Measurements from ENCODE around the gene ATOX1. TPM values are rescaled to one million over a fixed set of nuclear protein-coding genes. Genes with fewer than 3 reads are reported as not detected.

The ATOX1 gene
- total and polyA plus RNA-seq, 2 of the 8 experiments (the other 6 are each of a cell fraction or from before 2014, with no cell fraction given) = 79.9 to 232 TPM

GRCh38 chr5:151739939-151740335 is 18.5 kb downstream of the ATOX1 start:
- Histone ChIP-seq H4K20me1 (replicated peaks in 1 of 2; ENCODE audit: control insufficient read depth in 1 of 2, insufficient read depth in 2 of 2, low read length in 2 of 2) (no peaks in the 10 kb centered on the region), H3K4ac (replicated peaks; ENCODE audit: insufficient read length, low read depth, low read length) (no peak overlapping the region), H3K27ac (ENCODE audit: low read depth, low read length) (peak overlapping the region; percentile 70), H4K8ac (ENCODE audit: extremely low read depth, insufficient read depth, low read length) (no peak overlapping the region), H2BK12ac (ENCODE audit: low read depth, low read length) (no peak overlapping the region; the same call in 1 of the 2 replicates), H3K4me1 (replicated peaks in 1 of 4; ENCODE audit: control insufficient read depth in 3 of 4, insufficient read depth in 4 of 4, low read length in 3 of 4) (peaks cover 6 to 10% (median 9%) of the 10 kb centered on the region in 4 experiments), H3K14ac (ENCODE audit: insufficient read length) (no peak overlapping the region), H4K91ac (replicated peaks; ENCODE audit: insufficient read length, low read length) (peak overlapping the region; percentile 37), H3K79me1 (ENCODE audit: low read depth, low read length) (no peaks in the 10 kb centered on the region), H3K56ac (replicated peaks; ENCODE audit: insufficient read length, low read depth, low read length) (no peak overlapping the region), H4K5ac (ENCODE audit: insufficient read length, low read depth, low read length) (no peak overlapping the region), H3K4me2 (ENCODE audit: insufficient read depth in 1 of 2, low read depth in 2 of 2, low read length in 2 of 2) (peak overlapping the region; percentile 44 to 63), H3K4me3 (ENCODE audit: extremely low read depth in 1 of 4, insufficient read depth in 2 of 4, low read depth in 3 of 4, low read length in 4 of 4) (peak overlapping the region in 1 of 4 experiments; percentile 27; a peak in 2 of 8 replicates), H3K23me2 (ENCODE audit: low read depth, low read length) (no peaks in the 10 kb centered on the region), H3K36me3 (ENCODE audit: control insufficient read depth in 2 of 4, insufficient read depth in 4 of 4, low read length in 3 of 4) (peaks cover 2 to 5% (median 2%) of the 10 kb centered on the region in 4 experiments; a peak in 4 of 8 replicates), H2BK20ac (ENCODE audit: low read length) (peak overlapping the region; percentile 8; the same call in 1 of the 2 replicates), H2BK15ac (ENCODE audit: low read length) (no peak overlapping the region), H3K79me2 (ENCODE audit: control insufficient read depth in 1 of 2, insufficient read depth in 2 of 2, low read length in 2 of 2) (no peaks in the 10 kb centered on the region), H2BK120ac (replicated peaks; ENCODE audit: low read depth, low read length) (peak overlapping the region; percentile 9), H3K27me3 (replicated peaks in 1 of 4; ENCODE audit: control insufficient read depth in 3 of 4, extremely low read depth in 1 of 4, insufficient read depth in 3 of 4, low read length in 3 of 4) (no peaks in the 10 kb centered on the region), H3K18ac (ENCODE audit: extremely low read depth, low read length) (no peak overlapping the region), H3K23ac (ENCODE audit: insufficient read length) (no peak overlapping the region), H2BK5ac (ENCODE audit: low read depth, low read length) (no peak overlapping the region; the same call in 1 of the 2 replicates), H2AK5ac (ENCODE audit: low read depth, low read length) (no peak overlapping the region), H2AFZ (ENCODE audit: low read length) (peak overlapping the region; percentile 87; the same call in 1 of the 2 replicates), H3K9me3 (ENCODE audit: insufficient read depth in 2 of 2, low read depth in 1 of 2, low read length in 1 of 2) (no peaks in the 10 kb centered on the region), H3K9ac (replicated peaks in 1 of 4; ENCODE audit: extremely low read depth in 1 of 4, low read depth in 3 of 4, low read length in 3 of 4) (no peak overlapping the region)
- WGBS, 2 experiments (ENCODE audit: extremely low coverage in 1 of 2, insufficient coverage in 1 of 2, insufficient read length in 1 of 2, insufficient replicate concordance in 2 of 2, low coverage in 1 of 2, low lambda C conversion rate in 2 of 2, missing lambda C conversion rate in 1 of 2) = 23% methylated on average over 4 of the region's 4 CpGs; no CpG with 5 or more reads in 1 of the 2 experiments
- FAIRE-seq (no peak), DNase-seq (ENCODE audit: low read depth in 1 of 2, low spot score in 2 of 2) (no peak)
- ChIA-PET POLR2A (ENCODE audit: partially characterized antibody) (interaction anchor here (0.6 to 5.1 kb wide), 13 partner anchors 14 to 115 kb away, joined by 3 to 33 read pairs (median 8); partner anchors contain the start of genes ATOX1, G3BP1 and SPARC), CTCF (ENCODE audit: partially characterized antibody) (interaction anchor here (0.6 to 38.0 kb wide), 39 partner anchors 9 to 486 kb away, joined by 3 to 991 read pairs (median 5); partner anchors contain the start of genes ATOX1, SLC36A1 and SPARC)
- TF ChIP-seq YY1 (IDR thresholded peaks at IDR 0.05; ENCODE audit: low read depth, low read length) = 0 out of 2 replicates have a peak, but pooled peaks have one; percentile 52
- TF ChIP-seq, protein P1, sequence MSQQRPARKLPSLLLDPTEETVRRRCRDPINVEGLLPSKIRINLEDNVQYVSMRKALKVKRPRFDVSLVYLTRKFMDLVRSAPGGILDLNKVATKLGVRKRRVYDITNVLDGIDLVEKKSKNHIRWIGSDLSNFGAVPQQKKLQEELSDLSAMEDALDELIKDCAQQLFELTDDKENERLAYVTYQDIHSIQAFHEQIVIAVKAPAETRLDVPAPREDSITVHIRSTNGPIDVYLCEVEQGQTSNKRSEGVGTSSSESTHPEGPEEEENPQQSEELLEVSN (IDR thresholded peaks at IDR 0.05) = no peak
- no peak for TF ChIP-seq TBP (IDR thresholded peaks at IDR 0.05; ENCODE audit: low read depth, low read length)
- TF ChIP-seq TCF12 (IDR thresholded peaks at IDR 0.05; ENCODE audit: low read depth, low read length) = 0 out of 2 replicates have a peak, but pooled peaks have one; percentile 8
- peak in 1 of 2 experiments; percentile 15; a peak in 2 of 3 replicates for TF ChIP-seq POLR2A (IDR thresholded peaks at IDR 0.05; ENCODE audit: control extremely low read depth in 1 of 2, low read depth in 2 of 2, low read length in 2 of 2)
- no peak for TF ChIP-seq ASH2L (IDR thresholded peaks at IDR 0.05; ENCODE audit: low read length)
- no peak for TF ChIP-seq SP2 (IDR thresholded peaks at IDR 0.05; ENCODE audit: low read length)
- 0 out of 3 replicates have a peak, but pooled peaks of 1 of the 2 experiments have one; percentile 37 for TF ChIP-seq EP300 (IDR thresholded peaks at IDR 0.05; ENCODE audit: borderline replicate concordance in 1 of 2, low read depth in 2 of 2, low read length in 2 of 2)
- TF ChIP-seq EZH2 (IDR thresholded peaks at IDR 0.05; ENCODE audit: low read depth, low read length, severe bottlenecking) = no peak
- no peak for TF ChIP-seq CTCF (IDR thresholded peaks at IDR 0.05; ENCODE audit: control extremely low read depth in 1 of 3, insufficient read depth in 1 of 3, low read depth in 1 of 3, low read length in 3 of 3)

Measured in H1 (cell line).